Stimulated activated naive CD8-positive, alpha-beta T cell treated with anti-CD3 and anti-CD28 coated beads, Interleukin-15, Interleukin-2, amounts not matched to agents 100 ng/mL and 50 ng/mL, for 24 hours (primary cell): ENCODE measurements around the gene SLC38A2.

Experiments used
- H3K27ac Mint-ChIP-seq: one replicate; pipeline ENCODE4 v1.8.0; 2021; ENCODE audit warnings: mild to moderate bottlenecking, mixed read lengths
- H3K27me3 Mint-ChIP-seq: one replicate; pipeline ENCODE4 v1.8.0; 2021; ENCODE audit warnings: mixed read lengths
- H3K36me3 Mint-ChIP-seq: one replicate; pipeline ENCODE4 v1.8.0; 2021; ENCODE audit warnings: low read depth, mixed read lengths
- H3K4me1 Mint-ChIP-seq: one replicate; pipeline ENCODE4 v1.8.0; 2021; ENCODE audit warnings: low read depth, mixed read lengths
- H3K4me3 Mint-ChIP-seq: one replicate; pipeline ENCODE4 v1.8.0; 2021; ENCODE audit warnings: mild to moderate bottlenecking, mixed read lengths
- H3K9me3 Mint-ChIP-seq: one replicate; pipeline ENCODE4 v1.8.0; 2021; ENCODE audit warnings: mixed read lengths

SLC38A2 gene

DNA sequence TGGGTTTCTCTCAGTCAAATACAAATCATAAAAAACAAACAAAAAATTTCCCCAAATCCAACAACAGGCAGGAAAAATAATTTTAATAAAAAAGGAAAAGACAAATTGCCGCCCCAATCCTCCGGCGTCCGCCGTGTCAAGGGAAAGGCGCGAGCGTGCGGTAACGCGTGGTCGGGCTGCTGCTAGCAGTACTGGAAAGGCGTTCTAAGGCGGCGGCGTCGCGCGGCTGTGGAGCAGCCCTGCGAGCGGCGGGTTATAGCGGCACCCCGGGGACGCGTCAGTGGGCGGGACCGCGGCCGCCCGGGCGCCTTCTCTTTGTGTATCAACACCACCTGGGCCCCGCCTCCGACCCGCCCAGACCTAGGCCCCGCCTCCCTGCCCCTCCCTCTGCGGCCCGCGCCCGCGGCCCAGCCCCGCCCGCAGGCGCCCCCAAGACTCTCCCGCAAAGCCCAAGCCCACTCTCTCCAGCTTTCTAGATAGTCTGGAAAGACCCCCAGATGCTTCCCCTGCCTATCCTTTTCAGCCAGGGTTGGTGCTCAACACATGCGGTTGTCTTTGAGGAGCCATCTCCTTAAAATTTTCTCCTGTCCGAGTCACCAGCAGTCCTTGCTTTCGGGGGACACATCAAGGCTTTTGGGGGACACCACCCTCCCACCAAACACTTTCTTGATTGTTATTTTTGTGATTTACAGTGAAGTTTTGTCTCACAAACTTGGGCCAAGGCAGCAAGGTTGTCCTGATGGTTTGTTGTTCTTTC lies at the start of gene SLC38A2:
SLC38A2 (minus strand) TSS at position 230 of the 757 bp plus-strand sequence. CDS start 1,480 bp downstream, outside the sequence.
- no peaks in the 10 kb centered on the region for H3K27me3 Mint-ChIP-seq
- no peaks in the 10 kb centered on the region for H3K9me3 Mint-ChIP-seq
- peaks cover 73% of the 10 kb centered on the region for H3K4me1 Mint-ChIP-seq
- H3K27ac Mint-ChIP-seq = peak within 1 kb of the TSS; percentile 100
- H3K4me3 Mint-ChIP-seq = peak within 1 kb of the TSS; percentile 95
- H3K36me3 Mint-ChIP-seq = peaks cover 42% of the 10 kb centered on the region

- Mint-ChIP-seq H3K27ac (no peak overlapping the region), H3K27me3 (no peaks in the 10 kb centered on the region), H3K4me1 (no peaks in the 10 kb centered on the region), H3K4me3 (no peak overlapping the region), H3K9me3 (no peaks in the 10 kb centered on the region), H3K36me3 (peaks cover 9% of the 10 kb centered on the region)
These were observed 47.1 kb upstream of the SLC38A2 start for GRCh38 chr12:46419675-46420074.

DNA sequence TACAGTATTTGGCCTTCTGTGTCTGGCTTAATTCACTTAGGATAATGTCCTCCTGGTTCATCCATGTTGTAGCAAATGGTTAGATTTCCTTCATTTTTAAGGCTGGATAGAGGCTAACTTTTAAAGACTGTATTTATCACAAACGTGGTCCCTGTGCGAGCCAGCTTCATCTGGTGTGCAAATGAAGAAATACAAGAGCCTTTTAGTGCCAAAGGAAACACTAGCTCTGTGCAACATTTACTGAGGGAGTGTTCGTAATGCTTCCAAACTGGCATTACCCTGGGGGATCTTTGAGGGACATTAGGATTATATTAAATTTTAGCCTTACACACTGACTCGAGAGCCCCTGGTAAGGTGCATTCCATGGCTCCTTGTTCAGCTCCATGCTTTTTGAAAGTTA lies 43.0 kb upstream of the SLC38A2 start:
- Mint-ChIP-seq H3K36me3 (no peaks in the 10 kb centered on the region), H3K4me1 (no peaks in the 10 kb centered on the region), H3K27ac (no peak overlapping the region), H3K4me3 (no peak overlapping the region), H3K9me3 (no peaks in the 10 kb centered on the region), H3K27me3 (no peaks in the 10 kb centered on the region)

- Mint-ChIP-seq H3K27me3 (no peaks in the 10 kb centered on the region), H3K4me3 (no peak overlapping the region), H3K27ac (no peak overlapping the region), H3K4me1 (no peaks in the 10 kb centered on the region), H3K36me3 (no peaks in the 10 kb centered on the region), H3K9me3 (no peaks in the 10 kb centered on the region)
These were observed 42.2 kb upstream of the SLC38A2 start for GRCh38 chr12:46414591-46415268.

DNA sequence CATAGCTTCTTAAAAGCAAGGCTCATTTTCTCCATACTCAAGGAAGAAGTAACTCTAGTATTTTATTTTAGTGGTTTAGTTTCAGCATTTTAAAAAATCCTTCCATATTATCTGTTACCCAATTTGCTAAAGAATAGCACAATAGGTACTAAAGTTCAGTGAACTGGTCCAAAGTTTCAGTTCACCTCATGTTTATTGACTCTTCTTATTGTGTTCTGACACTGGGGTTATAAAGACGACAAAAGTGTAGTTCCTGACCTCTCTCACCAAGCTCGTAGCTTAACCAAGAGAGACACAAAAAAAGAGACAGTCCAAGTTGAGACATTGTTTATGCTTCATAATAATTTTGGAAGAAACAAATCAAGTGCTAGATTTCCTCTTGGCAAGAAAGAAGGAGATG lies 40.8 kb upstream of the SLC38A2 start:
- H3K36me3 Mint-ChIP-seq = no peaks in the 10 kb centered on the region
- no peaks in the 10 kb centered on the region for H3K27me3 Mint-ChIP-seq
- H3K4me3 Mint-ChIP-seq = no peak overlapping the region
- H3K9me3 Mint-ChIP-seq = no peaks in the 10 kb centered on the region
- H3K4me1 Mint-ChIP-seq = no peaks in the 10 kb centered on the region
- H3K27ac Mint-ChIP-seq = no peak overlapping the region

GRCh38 chr12:46412857-46413256 lies 40.3 kb upstream of the SLC38A2 start:
- no peaks in the 10 kb centered on the region for H3K9me3 Mint-ChIP-seq
- no peak overlapping the region for H3K4me3 Mint-ChIP-seq
- no peaks in the 10 kb centered on the region for H3K36me3 Mint-ChIP-seq
- H3K27ac Mint-ChIP-seq = no peak overlapping the region
- no peaks in the 10 kb centered on the region for H3K27me3 Mint-ChIP-seq
- peaks cover 3% of the 10 kb centered on the region for H3K4me1 Mint-ChIP-seq

DNA sequence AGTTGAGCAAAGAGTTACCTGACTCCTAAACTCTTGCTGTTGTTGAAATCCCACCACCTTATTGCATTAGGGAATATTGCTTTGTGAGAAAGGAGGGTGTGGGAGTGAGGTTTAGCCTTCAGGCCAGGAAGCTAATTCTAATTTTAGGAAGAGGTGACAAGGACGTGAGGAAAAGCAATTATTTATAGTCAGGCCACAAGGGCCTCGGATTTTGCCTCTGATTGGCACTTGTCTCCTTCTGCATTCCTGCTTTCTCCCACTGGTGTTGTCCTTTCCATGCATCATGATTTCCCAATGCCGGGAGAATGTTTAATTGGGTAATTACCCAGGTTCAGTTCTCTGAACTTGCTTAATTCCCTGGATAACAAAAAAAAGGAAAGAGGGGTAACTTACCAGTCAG lies 37.9 kb upstream of the SLC38A2 start:
- Mint-ChIP-seq H3K4me1 (peaks cover 20% of the 10 kb centered on the region), H3K9me3 (no peaks in the 10 kb centered on the region), H3K27me3 (no peaks in the 10 kb centered on the region), H3K36me3 (no peaks in the 10 kb centered on the region), H3K27ac (no peak overlapping the region), H3K4me3 (no peak overlapping the region)

GRCh38 chr12:46409974-46410373 lies 37.4 kb upstream of the SLC38A2 start:
- H3K27me3 Mint-ChIP-seq = no peaks in the 10 kb centered on the region
- peaks cover 23% of the 10 kb centered on the region for H3K4me1 Mint-ChIP-seq
- H3K9me3 Mint-ChIP-seq = no peaks in the 10 kb centered on the region
- no peak overlapping the region for H3K27ac Mint-ChIP-seq
- H3K36me3 Mint-ChIP-seq = no peaks in the 10 kb centered on the region
- no peak overlapping the region for H3K4me3 Mint-ChIP-seq

DNA sequence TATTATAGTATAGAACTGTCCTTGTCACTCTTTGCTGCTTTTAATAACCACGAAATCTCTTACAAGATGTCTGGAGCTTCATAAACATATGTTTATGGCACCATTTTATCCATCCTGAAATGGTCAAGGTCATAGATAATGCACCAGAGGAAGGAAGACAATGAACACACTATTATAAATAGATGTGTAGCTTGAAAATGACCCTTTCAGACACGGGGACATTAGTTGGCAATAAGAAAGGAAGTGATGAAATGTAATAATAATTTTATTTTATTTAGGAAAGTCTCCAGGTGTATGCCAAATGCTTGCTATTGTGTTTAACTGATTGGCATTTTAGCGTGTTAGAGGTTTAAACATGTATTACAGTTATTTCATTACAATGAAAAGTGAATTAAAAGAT lies 36.8 kb upstream of the SLC38A2 start:
- peaks cover 29% of the 10 kb centered on the region for H3K4me1 Mint-ChIP-seq
- no peak overlapping the region for H3K4me3 Mint-ChIP-seq
- H3K27me3 Mint-ChIP-seq = no peaks in the 10 kb centered on the region
- H3K36me3 Mint-ChIP-seq = no peaks in the 10 kb centered on the region
- H3K9me3 Mint-ChIP-seq = no peaks in the 10 kb centered on the region
- H3K27ac Mint-ChIP-seq = no peak overlapping the region

GRCh38 chr12:46408441-46408840 lies 35.9 kb upstream of the SLC38A2 start:
- H3K4me3 Mint-ChIP-seq = no peak overlapping the region

DNA sequence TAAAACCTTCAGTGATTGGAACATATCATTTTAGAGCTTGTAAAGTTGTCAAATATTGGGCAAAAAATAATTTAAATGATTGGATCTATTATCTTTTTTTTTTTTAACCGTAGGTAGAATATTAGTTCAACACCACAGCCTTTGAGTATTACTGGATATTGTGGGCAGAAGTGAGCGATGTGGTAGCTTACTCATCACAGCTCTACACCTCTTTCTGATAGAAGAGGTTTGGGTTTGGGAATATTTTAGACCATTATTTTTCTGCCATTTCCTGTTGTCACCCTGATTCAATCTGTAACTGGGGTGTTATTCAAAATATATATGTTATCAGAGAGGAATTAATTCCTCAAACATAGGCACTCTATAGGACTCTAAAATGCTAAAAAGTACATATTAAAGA lies 34.8 kb upstream of the SLC38A2 start:
- Mint-ChIP-seq H3K4me3 (no peak overlapping the region), H3K27me3 (no peaks in the 10 kb centered on the region), H3K36me3 (no peaks in the 10 kb centered on the region), H3K9me3 (no peaks in the 10 kb centered on the region), H3K27ac (no peak overlapping the region), H3K4me1 (peaks cover 49% of the 10 kb centered on the region)

More at GRCh38 chr12:46408441-46408840, 35.9 kb upstream of the SLC38A2 start:
- Mint-ChIP-seq H3K36me3 (no peaks in the 10 kb centered on the region), H3K27me3 (no peaks in the 10 kb centered on the region), H3K9me3 (no peaks in the 10 kb centered on the region), H3K4me1 (peaks cover 38% of the 10 kb centered on the region), H3K27ac (no peak overlapping the region)

DNA sequence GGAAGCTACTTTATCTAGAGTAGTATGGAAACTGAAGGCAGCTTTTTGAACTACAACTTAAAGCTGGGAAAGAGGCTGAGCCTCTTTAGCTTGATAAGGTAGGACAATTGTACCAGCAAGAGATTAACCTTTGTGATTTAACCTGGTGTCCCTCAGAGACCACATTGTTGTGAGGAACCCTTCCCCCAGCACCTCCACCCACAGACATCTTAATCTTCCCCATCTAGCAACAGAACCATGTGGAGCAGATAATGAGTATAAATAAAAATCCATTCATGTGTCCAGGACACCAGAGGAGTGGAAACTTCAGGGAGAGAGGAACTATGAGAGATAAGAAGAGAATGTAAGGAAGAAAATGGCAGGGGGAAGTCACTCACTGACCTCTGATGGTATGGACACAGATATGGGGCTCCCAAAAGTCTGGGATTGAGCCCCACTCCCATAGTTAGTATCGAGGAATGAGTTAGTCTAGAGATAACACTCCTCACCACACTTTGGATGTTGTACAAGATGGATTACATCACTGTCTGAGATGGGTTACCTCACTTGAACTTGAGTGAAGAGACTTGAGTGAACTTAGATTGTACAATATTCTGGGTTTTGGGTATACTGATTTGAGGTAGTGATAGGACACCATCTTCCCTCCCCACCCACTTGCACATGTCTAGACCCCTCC lies 33.9 kb upstream of the SLC38A2 start:
- no peak overlapping the region for H3K27ac Mint-ChIP-seq

DNA sequence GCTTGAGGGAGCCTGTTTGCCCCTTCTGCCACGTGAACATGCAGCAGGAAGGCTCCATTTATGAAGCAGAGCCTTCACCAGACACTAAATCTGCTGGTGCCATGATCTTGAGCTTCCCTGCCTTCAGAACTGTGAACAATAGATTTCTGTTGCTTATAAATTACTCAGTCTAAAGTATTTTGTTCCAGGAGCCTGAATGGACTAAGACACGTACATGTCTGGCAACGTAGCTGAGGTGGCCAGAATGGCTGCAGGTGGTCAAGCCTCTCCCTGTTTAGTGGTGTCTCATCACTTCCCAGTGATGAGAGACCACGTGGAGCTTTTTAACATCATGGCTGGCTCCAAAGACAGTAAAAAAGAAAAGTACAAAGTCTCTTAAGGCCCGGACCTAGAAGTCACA lies 32.2 kb upstream of the SLC38A2 start:
- no peaks in the 10 kb centered on the region for H3K27me3 Mint-ChIP-seq
- H3K36me3 Mint-ChIP-seq = no peaks in the 10 kb centered on the region
- peaks cover 55% of the 10 kb centered on the region for H3K4me1 Mint-ChIP-seq
- no peak overlapping the region for H3K4me3 Mint-ChIP-seq
- H3K27ac Mint-ChIP-seq = no peak overlapping the region
- H3K9me3 Mint-ChIP-seq = no peaks in the 10 kb centered on the region

More for the DNA sequence above, 33.9 kb upstream of the SLC38A2 start:
- Mint-ChIP-seq H3K9me3 (no peaks in the 10 kb centered on the region), H3K36me3 (no peaks in the 10 kb centered on the region), H3K4me1 (peaks cover 51% of the 10 kb centered on the region), H3K4me3 (no peak overlapping the region), H3K27me3 (no peaks in the 10 kb centered on the region)

DNA sequence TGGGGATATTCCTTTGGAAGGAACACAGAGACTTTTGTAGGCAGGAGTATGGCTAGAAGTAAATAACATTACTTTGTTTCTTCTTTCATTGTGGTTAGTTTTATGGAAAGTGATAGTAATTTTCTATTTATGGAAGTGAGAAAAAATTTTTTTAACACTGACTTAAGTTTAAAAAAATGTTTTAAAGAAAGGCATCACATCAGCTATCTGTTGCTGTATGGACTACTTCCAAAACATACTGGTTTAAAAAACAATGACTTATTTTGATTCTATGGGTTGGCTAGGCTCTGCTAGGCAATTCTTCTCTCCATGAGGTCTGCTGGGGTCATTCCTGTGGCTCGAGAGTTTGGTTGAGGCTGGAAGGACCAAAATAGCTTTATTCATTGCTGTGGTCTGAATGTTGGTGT lies 31.7 kb upstream of the SLC38A2 start:
- Mint-ChIP-seq H3K4me1 (peaks cover 60% of the 10 kb centered on the region), H3K27ac (no peak overlapping the region), H3K4me3 (no peak overlapping the region), H3K9me3 (no peaks in the 10 kb centered on the region), H3K27me3 (no peaks in the 10 kb centered on the region), H3K36me3 (no peaks in the 10 kb centered on the region)

GRCh38 chr12:46403719-46404070 lies 31.1 kb upstream of the SLC38A2 start:
- H3K4me3 Mint-ChIP-seq = no peak overlapping the region
- no peak overlapping the region for H3K27ac Mint-ChIP-seq
- H3K9me3 Mint-ChIP-seq = no peaks in the 10 kb centered on the region
- H3K27me3 Mint-ChIP-seq = no peaks in the 10 kb centered on the region
- H3K4me1 Mint-ChIP-seq = peaks cover 66% of the 10 kb centered on the region
- no peaks in the 10 kb centered on the region for H3K36me3 Mint-ChIP-seq
